ENCODE measurements around the gene GALNS. TPM values are rescaled to one million over a fixed set of nuclear protein-coding genes. Genes with fewer than 3 reads are reported as not detected.

The GALNS gene
- total and polyA plus RNA-seq, 7 donors: 4.8 to 15.4 (median 10.4) TPM

DNA sequence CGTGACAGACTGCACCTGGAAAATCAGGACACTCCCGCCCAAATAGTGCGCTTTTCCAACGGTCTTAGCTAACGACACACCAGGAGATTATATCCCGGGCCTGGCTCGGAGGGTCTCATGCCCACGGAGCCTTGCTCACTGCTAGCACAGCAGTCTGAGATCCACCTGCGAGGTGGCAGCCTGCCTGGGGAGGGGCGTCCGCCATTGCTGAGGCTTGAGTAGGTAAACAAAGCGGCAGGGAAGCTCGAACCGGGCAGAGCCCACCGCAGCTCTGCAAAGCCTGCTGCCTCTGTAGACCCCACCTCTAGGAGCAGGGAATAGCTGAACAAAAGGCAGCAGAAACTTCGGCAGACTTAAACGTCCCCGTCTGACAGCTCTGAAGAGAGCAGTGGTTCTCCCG lies 5.1 kb downstream of the GALNS start:
- H3K27me3 ChIP-seq (ENCODE audit: insufficient read depth in 3 of 3, low read length in 2 of 3): no peaks in the 10 kb centered on the region
- DNase-seq (no peak), ATAC-seq (no peak)
- H3K4me3 ChIP-seq: no peak overlapping the region
- WGBS, 3 donors: 90 to 94% (median 93%) methylated on average over 19 of the region's 19 CpGs
- H3K9me3 ChIP-seq: no peaks in the 10 kb centered on the region
- TF ChIP-seq, protein P1, sequence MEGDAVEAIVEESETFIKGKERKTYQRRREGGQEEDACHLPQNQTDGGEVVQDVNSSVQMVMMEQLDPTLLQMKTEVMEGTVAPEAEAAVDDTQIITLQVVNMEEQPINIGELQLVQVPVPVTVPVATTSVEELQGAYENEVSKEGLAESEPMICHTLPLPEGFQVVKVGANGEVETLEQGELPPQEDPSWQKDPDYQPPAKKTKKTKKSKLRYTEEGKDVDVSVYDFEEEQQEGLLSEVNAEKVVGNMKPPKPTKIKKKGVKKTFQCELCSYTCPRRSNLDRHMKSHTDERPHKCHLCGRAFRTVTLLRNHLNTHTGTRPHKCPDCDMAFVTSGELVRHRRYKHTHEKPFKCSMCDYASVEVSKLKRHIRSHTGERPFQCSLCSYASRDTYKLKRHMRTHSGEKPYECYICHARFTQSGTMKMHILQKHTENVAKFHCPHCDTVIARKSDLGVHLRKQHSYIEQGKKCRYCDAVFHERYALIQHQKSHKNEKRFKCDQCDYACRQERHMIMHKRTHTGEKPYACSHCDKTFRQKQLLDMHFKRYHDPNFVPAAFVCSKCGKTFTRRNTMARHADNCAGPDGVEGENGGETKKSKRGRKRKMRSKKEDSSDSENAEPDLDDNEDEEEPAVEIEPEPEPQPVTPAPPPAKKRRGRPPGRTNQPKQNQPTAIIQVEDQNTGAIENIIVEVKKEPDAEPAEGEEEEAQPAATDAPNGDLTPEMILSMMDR (IDR thresholded peaks at IDR 0.05): no peak
- peaks cover 0 to 4% of the 10 kb centered on the region in 2 donors for H3K36me3 ChIP-seq (ENCODE audit: insufficient read depth in 1 of 2, low read depth in 1 of 2)
- intact Hi-C loops (cut with DNase I): no loop called here
- H3K4me1 ChIP-seq: peaks cover 4% of the 10 kb centered on the region
- H3K27ac ChIP-seq: no peak overlapping the region

DNA sequence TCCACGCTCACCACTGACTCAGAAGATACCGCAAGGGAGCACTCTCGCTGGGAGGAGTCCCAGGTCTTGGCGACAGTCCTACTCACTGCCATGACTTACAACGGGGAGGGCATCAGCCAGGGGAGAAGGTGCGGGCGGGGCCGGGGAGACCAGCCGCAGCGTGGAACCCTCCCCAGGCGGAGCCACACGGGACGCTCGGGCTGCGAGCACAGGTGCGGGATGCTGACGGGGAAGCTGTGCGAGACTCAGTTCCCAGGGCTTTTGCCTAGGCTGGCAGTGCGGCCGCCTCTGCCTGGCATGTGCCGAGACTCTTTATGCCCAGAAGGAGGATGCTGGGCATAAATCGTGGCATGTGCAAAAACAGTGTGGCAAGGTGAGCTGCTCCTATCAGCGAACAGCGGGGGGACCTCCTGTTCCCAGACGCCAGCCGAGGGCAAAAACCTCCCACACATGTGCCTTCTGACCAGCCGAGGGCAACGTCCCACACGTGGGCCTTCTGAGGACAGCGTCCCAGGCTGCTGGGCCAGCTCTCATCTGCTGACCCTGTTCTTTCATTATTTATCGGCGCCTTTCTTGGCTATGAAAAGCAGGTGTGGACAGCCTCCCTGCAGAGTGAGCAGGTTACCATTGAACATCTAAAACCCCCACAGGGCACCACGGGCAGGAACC lies 6.1 kb downstream of the GALNS start:
- no peaks in the 10 kb centered on the region for H3K9me3 ChIP-seq
- intact Hi-C loops (cut with DNase I): no loop called here
- no peaks in the 10 kb centered on the region for H3K27me3 ChIP-seq (ENCODE audit: insufficient read depth in 3 of 3, low read length in 2 of 3)
- DNase-seq (no peak), ATAC-seq (no peak)
- H3K36me3 ChIP-seq (ENCODE audit: insufficient read depth in 1 of 2, low read depth in 1 of 2): peaks cover 0 to 4% of the 10 kb centered on the region in 2 donors
- TF ChIP-seq, protein P1 (IDR thresholded peaks at IDR 0.05): no peak
- no peak overlapping the region for H3K4me3 ChIP-seq
- 90 to 95% (median 93%) methylated on average over 32 to 33 of the region's 33 CpGs for WGBS, 3 donors
- H3K27ac ChIP-seq: no peak overlapping the region
- H3K4me1 ChIP-seq: no peaks in the 10 kb centered on the region

DNA sequence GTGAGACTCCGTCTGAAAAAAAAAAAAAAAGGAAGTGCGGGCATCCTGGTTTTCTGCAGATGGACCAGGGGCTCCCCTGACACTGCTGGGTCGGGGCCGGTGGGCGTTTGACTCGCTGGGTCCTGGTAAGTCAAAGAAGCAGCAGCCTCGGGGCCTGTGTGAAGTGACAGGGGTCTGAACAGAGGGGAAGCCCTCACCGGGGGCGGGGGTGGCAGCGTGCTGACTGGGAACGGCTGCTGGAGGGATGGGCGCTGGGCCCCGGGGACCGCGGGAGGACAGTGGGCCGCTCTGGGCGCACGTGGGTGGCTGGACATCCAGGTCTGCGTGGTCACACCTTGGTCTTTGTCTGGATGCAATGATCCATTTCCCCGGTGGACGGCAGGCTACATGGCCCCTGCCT lies 8.2 kb downstream of the GALNS start:
- ATAC-seq (no peak), DNase-seq (no peak)
- intact Hi-C loops (cut with DNase I): no loop called here
- no peaks in the 10 kb centered on the region for H3K4me1 ChIP-seq
- H3K27me3 ChIP-seq (ENCODE audit: insufficient read depth in 3 of 3, low read length in 2 of 3): no peaks in the 10 kb centered on the region
- H3K9me3 ChIP-seq: no peaks in the 10 kb centered on the region
- 88 to 93% (median 90%) methylated on average over 21 of the region's 21 CpGs for WGBS, 3 donors
- H3K4me3 ChIP-seq: no peak overlapping the region
- H3K36me3 ChIP-seq (ENCODE audit: insufficient read depth in 1 of 2, low read depth in 1 of 2): peaks cover 0 to 4% of the 10 kb centered on the region in 2 donors
- H3K27ac ChIP-seq: no peak overlapping the region
- TF ChIP-seq, protein P1 (IDR thresholded peaks at IDR 0.05): no peak

DNA sequence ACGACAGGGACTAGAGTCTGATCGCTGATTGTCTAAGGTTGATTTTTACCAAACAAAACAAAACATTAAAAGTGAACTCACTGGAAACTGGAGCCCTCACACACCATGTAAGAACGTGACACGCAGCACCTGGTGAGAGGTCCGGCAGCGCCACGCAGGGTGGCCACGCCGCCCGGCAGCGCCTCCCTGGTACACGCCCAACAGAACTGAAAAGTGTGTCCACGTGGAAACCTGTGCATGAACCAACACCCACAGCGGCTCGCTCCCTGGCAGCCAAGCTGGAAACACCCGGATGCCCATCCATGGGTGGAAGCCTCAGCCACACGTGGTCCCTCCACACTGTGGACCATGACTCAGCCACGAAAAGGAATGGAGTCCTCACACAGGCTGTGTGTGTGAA lies 9.1 kb downstream of the GALNS start:
- no peaks in the 10 kb centered on the region for H3K4me1 ChIP-seq
- H3K36me3 ChIP-seq (ENCODE audit: insufficient read depth in 1 of 2, low read depth in 1 of 2): peaks cover 0 to 4% of the 10 kb centered on the region in 2 donors
- no peak overlapping the region for H3K4me3 ChIP-seq
- H3K27ac ChIP-seq: no peak overlapping the region
- ATAC-seq (no peak), DNase-seq (no peak)
- intact Hi-C loops (cut with DNase I): no loop called here
- WGBS, 3 donors: 90 to 96% (median 95%) methylated on average over 18 of the region's 18 CpGs
- H3K9me3 ChIP-seq: no peaks in the 10 kb centered on the region
- TF ChIP-seq, protein P1 (IDR thresholded peaks at IDR 0.05): no peak
- no peaks in the 10 kb centered on the region for H3K27me3 ChIP-seq (ENCODE audit: insufficient read depth in 3 of 3, low read length in 2 of 3)

DNA sequence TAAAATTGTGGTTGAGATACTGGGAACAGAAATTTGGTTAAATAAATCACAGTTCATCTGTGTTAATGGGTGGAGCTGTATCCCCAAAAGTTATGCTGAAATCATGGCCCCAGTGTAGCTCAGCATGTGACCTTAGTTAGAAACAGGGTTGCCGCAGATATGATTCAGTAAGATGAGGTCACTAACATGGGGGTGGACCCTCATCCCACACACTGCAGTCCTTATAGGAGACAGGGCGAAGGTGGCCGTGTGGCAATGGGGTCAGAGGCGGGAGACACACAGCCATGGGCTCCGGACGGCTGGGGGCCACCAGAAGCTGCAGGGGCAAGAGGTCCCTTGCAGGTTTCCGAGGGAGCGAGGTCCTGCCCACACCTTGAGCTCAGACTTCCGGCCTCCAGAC lies 10.7 kb downstream of the GALNS start:
- no peak overlapping the region for H3K4me3 ChIP-seq
- ATAC-seq (no peak), DNase-seq (no peak)
- no peaks in the 10 kb centered on the region for H3K9me3 ChIP-seq
- H3K4me1 ChIP-seq: no peaks in the 10 kb centered on the region
- H3K36me3 ChIP-seq (ENCODE audit: insufficient read depth in 1 of 2, low read depth in 1 of 2): peaks cover 0 to 7% of the 10 kb centered on the region in 2 donors
- TF ChIP-seq, protein P1 (IDR thresholded peaks at IDR 0.05): no peak
- 96 to 98% (median 97%) methylated on average over 8 to 9 of the region's 9 CpGs for WGBS, 3 donors
- intact Hi-C loops (cut with DNase I): no loop called here
- no peak overlapping the region for H3K27ac ChIP-seq
- no peaks in the 10 kb centered on the region for H3K27me3 ChIP-seq (ENCODE audit: insufficient read depth in 3 of 3, low read length in 2 of 3)
